ENCODE measurements around the gene GAL3ST2.
"Not testable (repeated sequence)": the region's sequence is repeated elsewhere in the genome, so short reads cannot be mapped to it uniquely, and the experiment has no call there.

Gene GAL3ST2

GRCh38 chr2:241776336-241777169, at the start of gene GAL3ST2:
GAL3ST2 (plus strand) TSS chr2:241776822; CDS start chr2:241776956, 134 bp downstream.
- H3K4me1 Mint-ChIP-seq (ENCODE audit: low read depth): peaks cover 11% of the 10 kb centered on the region
- no peaks in the 10 kb centered on the region for H3K36me3 Mint-ChIP-seq
- no peaks in the 10 kb centered on the region for H3K27me3 Mint-ChIP-seq
- peaks cover 6% of the 10 kb centered on the region for H3K9me3 Mint-ChIP-seq (ENCODE audit: low read depth)
- H3K27ac Mint-ChIP-seq: no peak within 1 kb of the TSS
- H3K4me3 Mint-ChIP-seq: no peak within 1 kb of the TSS

GRCh38 chr2:241728000-241728399, 48.6 kb upstream of the GAL3ST2 start:
- no peaks in the 10 kb centered on the region for H3K27me3 Mint-ChIP-seq
- peaks cover 15% of the 10 kb centered on the region for H3K4me1 Mint-ChIP-seq (ENCODE audit: low read depth)
- H3K9me3 Mint-ChIP-seq (ENCODE audit: low read depth): no peaks in the 10 kb centered on the region
- no peak overlapping the region for H3K4me3 Mint-ChIP-seq
- H3K36me3 Mint-ChIP-seq: peaks cover 2% of the 10 kb centered on the region
- H3K27ac Mint-ChIP-seq: no peak overlapping the region

GRCh38 chr2:241728627-241729026, 48.0 kb upstream of the GAL3ST2 start:
- Mint-ChIP-seq H3K4me1 (ENCODE audit: low read depth) (peaks cover 15% of the 10 kb centered on the region), H3K36me3 (peaks cover 2% of the 10 kb centered on the region), H3K27me3 (no peaks in the 10 kb centered on the region)

GRCh38 chr2:241729868-241730267, 46.8 kb upstream of the GAL3ST2 start:
- H3K4me1 Mint-ChIP-seq (ENCODE audit: low read depth): peaks cover 15% of the 10 kb centered on the region
- H3K27me3 Mint-ChIP-seq: no peaks in the 10 kb centered on the region
- no peak overlapping the region for H3K27ac Mint-ChIP-seq
- peak overlapping the region; percentile 53 for H3K4me3 Mint-ChIP-seq
- no peaks in the 10 kb centered on the region for H3K9me3 Mint-ChIP-seq (ENCODE audit: low read depth)
- peaks cover 2% of the 10 kb centered on the region for H3K36me3 Mint-ChIP-seq

More at GRCh38 chr2:241728627-241729026, 48.0 kb upstream of the GAL3ST2 start:
- Mint-ChIP-seq H3K9me3 (ENCODE audit: low read depth) (no peaks in the 10 kb centered on the region), H3K27ac (no peak overlapping the region), H3K4me3 (no peak overlapping the region)

GRCh38 chr2:241730671-241731293, 45.8 kb upstream of the GAL3ST2 start:
- Mint-ChIP-seq H3K27me3 (no peaks in the 10 kb centered on the region), H3K36me3 (peaks cover 2% of the 10 kb centered on the region), H3K27ac (no peak overlapping the region), H3K4me1 (ENCODE audit: low read depth) (peaks cover 18% of the 10 kb centered on the region), H3K9me3 (ENCODE audit: low read depth) (no peaks in the 10 kb centered on the region), H3K4me3 (no peak overlapping the region)

GRCh38 chr2:241732513-241733186, 44.0 kb upstream of the GAL3ST2 start:
- not testable (repeated sequence) for H3K9me3 Mint-ChIP-seq (ENCODE audit: low read depth); H3K36me3 Mint-ChIP-seq; H3K27ac Mint-ChIP-seq; H3K27me3 Mint-ChIP-seq; H3K4me3 Mint-ChIP-seq
- H3K4me1 Mint-ChIP-seq (ENCODE audit: low read depth): peaks cover 25% of the 10 kb centered on the region

GRCh38 chr2:241733391-241734207, 43.0 kb upstream of the GAL3ST2 start:
- Mint-ChIP-seq H3K9me3 (ENCODE audit: low read depth) (no peaks in the 10 kb centered on the region), H3K27me3 (no peaks in the 10 kb centered on the region), H3K27ac (peak overlapping the region; percentile 16), H3K36me3 (peaks cover 7% of the 10 kb centered on the region), H3K4me3 (peak overlapping the region; percentile 72), H3K4me1 (ENCODE audit: low read depth) (peaks cover 30% of the 10 kb centered on the region)

- no peak overlapping the region for H3K27ac Mint-ChIP-seq
- H3K36me3 Mint-ChIP-seq: peaks cover 7% of the 10 kb centered on the region
- no peaks in the 10 kb centered on the region for H3K27me3 Mint-ChIP-seq
- H3K4me1 Mint-ChIP-seq (ENCODE audit: low read depth): peaks cover 34% of the 10 kb centered on the region
- H3K9me3 Mint-ChIP-seq (ENCODE audit: low read depth): no peaks in the 10 kb centered on the region
- peak overlapping the region; percentile 72 for H3K4me3 Mint-ChIP-seq
Observed at GRCh38 chr2:241734208-241734466, 42.5 kb upstream of the GAL3ST2 start.

- Mint-ChIP-seq H3K4me1 (ENCODE audit: low read depth) (peaks cover 37% of the 10 kb centered on the region), H3K9me3 (ENCODE audit: low read depth) (no peaks in the 10 kb centered on the region), H3K27me3 (no peaks in the 10 kb centered on the region), H3K27ac (peak within 1 kb of the TSS; percentile 66), H3K4me3 (peak within 1 kb of the TSS; percentile 85), H3K36me3 (peaks cover 7% of the 10 kb centered on the region)
Observed at GRCh38 chr2:241734467-241735208, 42.0 kb upstream of the GAL3ST2 start, which contains the start of gene D2HGDH. D2HGDH (plus strand) TSS chr2:241734630; CDS start chr2:241735225, 595 bp downstream.

- peak overlapping the region; percentile 85 for H3K4me3 Mint-ChIP-seq
- H3K27me3 Mint-ChIP-seq: no peaks in the 10 kb centered on the region
- H3K27ac Mint-ChIP-seq: no peak overlapping the region
- H3K4me1 Mint-ChIP-seq (ENCODE audit: low read depth): peaks cover 39% of the 10 kb centered on the region
- H3K9me3 Mint-ChIP-seq (ENCODE audit: low read depth): no peaks in the 10 kb centered on the region
- H3K36me3 Mint-ChIP-seq: peaks cover 5% of the 10 kb centered on the region
Observed at GRCh38 chr2:241736111-241736510, 40.5 kb upstream of the GAL3ST2 start.

GRCh38 chr2:241738040-241738686, 38.5 kb upstream of the GAL3ST2 start:
- H3K4me1 Mint-ChIP-seq (ENCODE audit: low read depth): peaks cover 37% of the 10 kb centered on the region
- H3K36me3 Mint-ChIP-seq: peaks cover 5% of the 10 kb centered on the region
- H3K9me3 Mint-ChIP-seq (ENCODE audit: low read depth): no peaks in the 10 kb centered on the region
- H3K27me3 Mint-ChIP-seq: no peaks in the 10 kb centered on the region
- no peak overlapping the region for H3K4me3 Mint-ChIP-seq
- H3K27ac Mint-ChIP-seq: no peak overlapping the region

GRCh38 chr2:241739177-241739576, 37.4 kb upstream of the GAL3ST2 start:
- Mint-ChIP-seq H3K36me3 (peaks cover 5% of the 10 kb centered on the region), H3K9me3 (ENCODE audit: low read depth) (no peaks in the 10 kb centered on the region), H3K27me3 (no peaks in the 10 kb centered on the region), H3K27ac (no peak overlapping the region), H3K4me1 (ENCODE audit: low read depth) (peaks cover 37% of the 10 kb centered on the region), H3K4me3 (peak overlapping the region; percentile 54)

- H3K4me3 Mint-ChIP-seq: peak overlapping the region; percentile 54
- H3K27ac Mint-ChIP-seq: peak overlapping the region; percentile 22
- H3K36me3 Mint-ChIP-seq: peaks cover 5% of the 10 kb centered on the region
- H3K4me1 Mint-ChIP-seq (ENCODE audit: low read depth): peaks cover 37% of the 10 kb centered on the region
- no peaks in the 10 kb centered on the region for H3K9me3 Mint-ChIP-seq (ENCODE audit: low read depth)
- H3K27me3 Mint-ChIP-seq: no peaks in the 10 kb centered on the region
Observed at GRCh38 chr2:241739651-241740050, 37.0 kb upstream of the GAL3ST2 start.

- Mint-ChIP-seq H3K27me3 (no peaks in the 10 kb centered on the region), H3K27ac (peak overlapping the region; percentile 25), H3K4me1 (ENCODE audit: low read depth) (peaks cover 37% of the 10 kb centered on the region), H3K36me3 (peaks cover 11% of the 10 kb centered on the region), H3K9me3 (ENCODE audit: low read depth) (no peaks in the 10 kb centered on the region), H3K4me3 (peak overlapping the region; percentile 49)
Observed at GRCh38 chr2:241741016-241741415, 35.6 kb upstream of the GAL3ST2 start.

Measured in activated naive CD8-positive, alpha-beta T cell (primary cell).